GM12878 (cell line): ENCODE measurements around the gene DLG2.

ENCODE experiments used
- BMI1 ChIP-seq: fragments of 450-650 bp; IDR thresholded peaks from 2 replicates; pipeline ENCODE4 v1.6.1; 2016; ENCODE audit warnings: mild to moderate bottlenecking, moderate library complexity, borderline replicate concordance
- CTCF ChIP-seq, 3 experiments: IDR thresholded peaks in 2 of 3; conservative IDR thresholded peaks in 1 of 3; 2 replicates each; pipeline ENCODE4 v1.5.1; 2011; ENCODE audit warnings: low read depth in 3 of 3, low read length in 3 of 3, mild to moderate bottlenecking in 3 of 3, control low read depth in 2 of 3, moderate library complexity in 2 of 3, inconsistent platforms in 1 of 3, mixed read lengths in 1 of 3; ENCODE audit not compliant: control insufficient read depth in 2 of 3, insufficient read depth in 1 of 3; ENCODE audit errors: extremely low read depth in 1 of 3
- EGR1 ChIP-seq, 2 experiments: IDR thresholded peaks; 1 replicate in 1 of 2; 2 replicates in 1 of 2; pipeline ENCODE4 v1.6.1; 2011 to 2012; ENCODE audit warnings: low read depth in 2 of 2, low read length in 2 of 2, borderline replicate concordance in 1 of 2, mild to moderate bottlenecking in 1 of 2, moderate library complexity in 1 of 2
- IKZF1 ChIP-seq: fragments of 450-650 bp; conservative IDR thresholded peaks from 2 replicates; pipeline ENCODE4 v1.6.1; 2017; ENCODE audit warnings: antibody characterized with exemption, mild to moderate bottlenecking
- POLR2A ChIP-seq: IDR thresholded peaks from 2 replicates; pipeline ENCODE4 v1.6.1; 2011; ENCODE audit warnings: low read depth, mild to moderate bottlenecking, low read length
- TARDBP ChIP-seq: IDR thresholded peaks from 2 replicates; pipeline ENCODE4 v1.6.1; 2016; ENCODE audit warnings: borderline replicate concordance

GRCh38 chr11:85042361-85042760 lies 584.8 kb downstream of the DLG2 start:
- no peak for TF ChIP-seq TARDBP
- TF ChIP-seq BMI1: no peak
- TF ChIP-seq IKZF1: no peak
- TF ChIP-seq CTCF (IDR thresholded peaks at IDR 0.05 in 2 of 3, conservative IDR thresholded peaks at IDR 0.05 in 1 of 3; ENCODE audit: control insufficient read depth in 2 of 3, extremely low read depth in 1 of 3, insufficient read depth in 1 of 3, low read depth in 3 of 3, low read length in 3 of 3): no peak
- no peak for TF ChIP-seq POLR2A
- no peak for TF ChIP-seq EGR1 (IDR thresholded peaks at IDR 0.05; ENCODE audit: borderline replicate concordance in 1 of 2, low read depth in 2 of 2, low read length in 2 of 2)
